CMK (cell line): ENCODE measurements around the gene HBA2.
"Not testable (repeated sequence)": the region's sequence is repeated elsewhere in the genome, so short reads cannot be mapped to it uniquely, and the experiment has no call there.

Experiments used
- DNase-seq: peaks from one replicate; pipeline ENCODE4 v3.0.0-alpha.2; 2010; ENCODE audit warnings: low read depth

The HBA2 gene

GRCh38 chr16:155031-155398, 17.7 kb upstream of the HBA2 start:
- DNase-seq, result no peak

GRCh38 chr16:159136-159849, 13.4 kb upstream of the HBA2 start:
- DNase-seq, result no peak

- DNase-seq, result not testable (repeated sequence)
Measured at GRCh38 chr16:160242-160641, 12.4 kb upstream of the HBA2 start.

- no peak for DNase-seq
Measured at GRCh38 chr16:160691-161190, 11.9 kb upstream of the HBA2 start.

- no peak for DNase-seq
Measured at GRCh38 chr16:162271-162991, 10.2 kb upstream of the HBA2 start.

GRCh38 chr16:163139-163538, 9.5 kb upstream of the HBA2 start:
- DNase-seq, result not testable (repeated sequence)

- DNase-seq, result not testable (repeated sequence)
Measured at GRCh38 chr16:163696-164095, 9.0 kb upstream of the HBA2 start.

GRCh38 chr16:164134-164823, 8.4 kb upstream of the HBA2 start:
- not testable (repeated sequence) for DNase-seq

- no peak for DNase-seq
Measured at GRCh38 chr16:164827-165538, 7.7 kb upstream of the HBA2 start.

GRCh38 chr16:165539-166374, 6.9 kb upstream of the HBA2 start, which contains the start of gene HBM:
TSS of gene HBM (plus strand) at chr16:165978. CDS start at chr16:165998, 20 bp downstream.
- no peak for DNase-seq

GRCh38 chr16:166375-167121, 6.1 kb upstream of the HBA2 start:
- no peak for DNase-seq

GRCh38 chr16:167122-167690, 5.5 kb upstream of the HBA2 start:
- DNase-seq, result no peak

- DNase-seq, result no peak
Measured at GRCh38 chr16:168424-168823, 4.3 kb upstream of the HBA2 start.

GRCh38 chr16:169014-169413, 3.7 kb upstream of the HBA2 start:
- no peak for DNase-seq

GRCh38 chr16:170088-170507, 2.6 kb upstream of the HBA2 start:
- DNase-seq, result not testable (repeated sequence)

GRCh38 chr16:170788-171187, 1.9 kb upstream of the HBA2 start:
- DNase-seq, result no peak

GRCh38 chr16:173211-173854, 657 bp downstream of the HBA2 start:
- DNase-seq, result not testable (repeated sequence)

- DNase-seq, result not testable (repeated sequence)
Measured at GRCh38 chr16:173928-174769, 1.5 kb downstream of the HBA2 start.
